GM19455 (cell line): ENCODE measurements around the gene PKDCC.
"Not testable (repeated sequence)": the region's sequence is repeated elsewhere in the genome, so short reads cannot be mapped to it uniquely, and the experiment has no call there.

Experiments
- ATAC-seq: cut with Tn5 transposase; IDR thresholded peaks from one replicate; pipeline ENCODE4 v1.9.1; 2021; ENCODE audit not compliant: unreplicated experiment

PKDCC gene

DNA sequence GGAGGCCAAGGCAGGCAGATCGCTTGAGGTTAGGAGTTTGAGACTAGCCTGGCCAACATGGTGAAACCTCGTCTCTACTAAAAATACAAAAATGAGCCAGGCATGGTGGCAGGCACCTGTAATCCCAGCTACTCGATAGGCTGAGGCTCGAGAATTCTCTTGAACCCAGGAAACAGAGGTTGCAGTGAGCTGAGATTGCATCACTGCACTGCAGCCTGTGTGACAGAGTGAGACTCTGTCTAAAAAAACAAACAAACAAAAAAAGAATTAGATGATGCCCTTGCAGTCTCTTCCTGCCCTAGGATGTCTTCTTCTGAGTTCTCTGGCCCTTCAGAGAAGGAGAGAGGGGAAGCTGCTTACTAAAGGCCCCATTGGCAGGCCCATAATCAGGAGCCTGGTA lies 37.2 kb downstream of the PKDCC start:
- not testable (repeated sequence) for ATAC-seq

DNA sequence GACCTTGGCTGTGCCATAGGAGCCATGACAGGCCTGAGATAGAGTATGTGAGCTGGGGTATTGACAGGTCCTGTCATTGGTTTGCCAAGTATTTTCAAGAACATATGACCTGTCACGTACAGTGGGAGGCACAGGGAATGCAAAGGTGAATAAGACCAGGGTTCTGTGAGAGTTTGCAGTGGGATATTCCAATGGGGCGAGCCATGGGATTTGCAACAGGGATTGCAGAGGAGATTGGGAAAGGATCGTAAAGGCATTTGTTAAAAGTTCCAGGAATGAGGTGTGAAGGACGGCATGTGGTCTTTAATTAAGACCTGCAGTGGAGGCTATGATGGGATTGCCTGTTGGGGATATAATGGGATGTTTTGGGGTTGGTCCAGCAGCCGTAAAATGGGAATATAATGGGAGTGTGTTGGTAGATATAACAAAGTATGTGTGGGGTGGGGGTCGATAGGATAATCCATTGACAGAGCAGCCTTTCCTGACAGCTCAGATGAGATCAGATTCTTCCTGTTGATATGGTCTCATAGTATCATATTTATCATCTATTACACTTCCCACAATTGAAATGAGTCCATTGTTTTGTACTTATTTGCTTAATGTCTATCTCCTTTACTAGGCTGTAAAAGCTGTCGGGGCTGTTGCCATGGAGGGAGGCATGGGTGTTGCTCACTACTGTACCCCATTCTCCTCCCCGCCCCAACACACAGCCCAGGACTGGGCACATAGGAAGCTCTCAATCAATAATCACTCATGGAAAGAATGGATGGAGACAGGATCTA lies 38.1 kb downstream of the PKDCC start:
- ATAC-seq: no peak

DNA sequence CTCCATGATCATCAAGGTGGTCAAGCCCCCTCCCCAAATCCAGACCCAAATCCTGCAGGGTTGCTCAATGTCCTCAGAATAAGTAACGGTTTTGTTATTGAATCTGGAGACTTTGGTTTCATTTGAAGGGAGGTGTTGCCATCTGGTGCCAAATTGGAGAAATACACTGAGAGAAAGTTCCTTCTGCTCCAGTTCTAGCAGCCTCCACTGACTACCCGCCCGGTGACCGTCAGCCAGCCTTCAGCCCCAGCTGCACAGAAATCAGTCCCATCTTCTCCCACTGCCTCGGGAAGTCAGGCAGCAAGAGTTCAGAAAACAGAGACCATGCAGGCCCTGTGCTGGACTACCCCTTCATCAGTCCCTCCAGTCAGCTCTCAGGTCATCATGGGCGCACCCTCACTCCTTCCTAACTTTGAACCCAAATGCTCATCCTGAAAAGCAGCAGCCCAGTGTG lies 38.7 kb downstream of the PKDCC start:
- peak; percentile 54 for ATAC-seq

DNA sequence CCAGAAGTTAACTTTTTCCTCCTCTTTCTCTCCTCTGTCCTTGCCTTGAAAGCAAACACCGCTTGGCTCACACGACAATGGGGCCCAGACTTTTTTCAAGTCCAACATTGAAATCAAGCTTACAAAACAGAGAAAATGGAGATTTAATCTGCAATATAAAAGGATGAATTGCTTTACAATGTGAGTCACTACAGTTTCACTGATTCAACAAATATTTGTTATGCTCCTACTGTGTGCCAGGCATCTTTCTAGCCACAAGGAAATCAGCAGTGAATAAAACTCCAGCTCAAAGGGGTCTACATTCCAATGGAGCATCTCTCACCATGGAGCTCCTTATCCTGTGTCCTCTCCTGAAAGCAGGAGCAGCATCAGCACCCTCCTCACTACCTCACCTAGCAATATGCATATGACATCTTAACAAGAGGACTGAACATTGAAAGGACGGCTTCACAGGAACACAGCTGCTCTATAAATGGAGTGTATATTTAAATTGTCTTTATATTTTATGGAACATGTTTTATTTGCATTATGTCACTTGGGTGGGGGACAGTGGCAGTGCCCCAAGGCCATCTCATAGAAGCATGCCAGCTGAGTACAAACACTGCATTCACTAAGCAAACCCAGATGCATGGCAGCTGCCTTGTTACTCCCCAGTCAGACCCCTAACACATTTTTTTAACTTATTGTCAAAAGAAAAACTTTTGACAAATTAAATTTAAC lies 39.5 kb downstream of the PKDCC start:
- no peak for ATAC-seq

DNA sequence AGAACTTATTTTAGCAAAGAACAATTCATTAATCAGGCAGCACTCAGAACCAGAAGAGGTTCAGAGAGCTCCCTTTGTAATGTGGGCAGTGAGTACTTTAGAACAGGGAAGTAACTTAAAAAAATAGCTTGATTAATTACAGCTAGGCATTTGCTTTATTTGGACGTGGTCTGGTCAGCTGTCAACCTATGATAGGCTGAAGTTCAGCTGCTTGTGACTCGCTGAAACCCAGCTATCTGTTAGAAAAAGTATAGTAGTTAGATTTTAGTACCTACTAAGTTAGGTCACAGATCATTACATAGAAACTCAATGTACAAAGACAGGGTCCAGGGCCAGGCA lies 40.0 kb downstream of the PKDCC start:
- no peak for ATAC-seq

DNA sequence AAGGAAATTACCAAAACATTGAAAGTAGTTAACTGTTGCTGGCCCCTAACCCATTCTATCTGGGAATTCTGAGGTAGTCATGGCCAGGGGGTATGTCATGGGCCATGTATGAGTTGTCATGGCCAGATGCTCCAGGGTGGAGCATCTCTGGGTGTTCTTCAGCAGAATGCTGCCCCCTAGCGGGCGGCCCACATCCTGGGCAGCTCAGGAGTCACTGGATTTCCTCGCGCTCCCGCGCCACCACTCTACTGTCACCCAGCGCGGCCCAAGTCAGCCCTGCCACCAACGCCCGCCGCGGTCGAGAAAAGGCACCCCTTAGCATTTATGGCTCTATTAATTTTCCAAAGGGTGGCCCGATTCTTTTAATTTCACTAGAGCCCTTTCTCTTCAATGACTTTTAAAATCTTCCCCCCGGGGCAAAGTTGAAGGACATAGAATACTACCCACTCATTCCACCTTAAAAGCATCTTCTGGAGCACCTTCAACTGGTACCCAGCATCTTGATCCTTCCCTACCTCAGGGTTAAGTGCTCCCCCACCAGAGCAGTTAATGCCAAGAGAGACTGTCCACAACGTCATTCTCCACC lies 41.6 kb downstream of the PKDCC start:
- peak; percentile 79 for ATAC-seq

DNA sequence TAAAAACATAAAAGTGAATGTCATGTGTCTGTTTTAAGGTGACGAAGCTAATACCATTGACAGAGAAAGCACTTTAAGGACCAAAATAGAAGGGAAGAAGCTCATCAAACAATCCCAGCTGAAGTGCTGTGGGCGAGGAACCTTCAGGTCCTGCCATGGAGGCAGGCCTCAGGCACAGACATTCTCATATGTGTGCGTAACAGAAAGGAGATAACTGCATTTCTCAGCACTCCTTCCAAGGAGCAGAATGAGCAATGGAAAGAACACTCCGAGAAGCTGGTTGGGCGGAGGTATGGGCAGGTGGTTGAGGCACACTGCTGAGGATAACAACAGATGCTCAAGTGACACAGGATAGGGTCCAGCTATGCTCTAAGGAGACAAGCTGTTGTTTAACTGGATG lies 42.4 kb downstream of the PKDCC start:
- ATAC-seq: no peak

DNA sequence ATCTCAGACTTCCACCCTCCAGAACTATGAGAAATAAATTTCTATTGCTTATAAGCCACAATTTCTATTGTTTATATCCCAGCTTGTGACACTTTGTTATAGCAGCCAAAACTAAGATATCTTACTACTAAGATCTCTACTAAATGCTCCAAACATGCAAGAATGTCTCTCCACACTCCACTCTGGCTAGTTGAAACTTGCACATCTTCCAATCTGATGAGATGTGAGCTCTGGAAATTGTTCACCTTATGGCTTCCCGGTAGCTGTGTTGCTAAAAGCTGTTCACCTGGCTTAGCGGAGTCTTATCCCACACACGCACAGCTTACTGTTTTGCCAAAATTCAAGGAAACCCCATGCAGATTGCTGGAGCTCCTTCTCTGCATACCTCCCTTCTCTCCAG lies 43.9 kb downstream of the PKDCC start:
- no peak for ATAC-seq

DNA sequence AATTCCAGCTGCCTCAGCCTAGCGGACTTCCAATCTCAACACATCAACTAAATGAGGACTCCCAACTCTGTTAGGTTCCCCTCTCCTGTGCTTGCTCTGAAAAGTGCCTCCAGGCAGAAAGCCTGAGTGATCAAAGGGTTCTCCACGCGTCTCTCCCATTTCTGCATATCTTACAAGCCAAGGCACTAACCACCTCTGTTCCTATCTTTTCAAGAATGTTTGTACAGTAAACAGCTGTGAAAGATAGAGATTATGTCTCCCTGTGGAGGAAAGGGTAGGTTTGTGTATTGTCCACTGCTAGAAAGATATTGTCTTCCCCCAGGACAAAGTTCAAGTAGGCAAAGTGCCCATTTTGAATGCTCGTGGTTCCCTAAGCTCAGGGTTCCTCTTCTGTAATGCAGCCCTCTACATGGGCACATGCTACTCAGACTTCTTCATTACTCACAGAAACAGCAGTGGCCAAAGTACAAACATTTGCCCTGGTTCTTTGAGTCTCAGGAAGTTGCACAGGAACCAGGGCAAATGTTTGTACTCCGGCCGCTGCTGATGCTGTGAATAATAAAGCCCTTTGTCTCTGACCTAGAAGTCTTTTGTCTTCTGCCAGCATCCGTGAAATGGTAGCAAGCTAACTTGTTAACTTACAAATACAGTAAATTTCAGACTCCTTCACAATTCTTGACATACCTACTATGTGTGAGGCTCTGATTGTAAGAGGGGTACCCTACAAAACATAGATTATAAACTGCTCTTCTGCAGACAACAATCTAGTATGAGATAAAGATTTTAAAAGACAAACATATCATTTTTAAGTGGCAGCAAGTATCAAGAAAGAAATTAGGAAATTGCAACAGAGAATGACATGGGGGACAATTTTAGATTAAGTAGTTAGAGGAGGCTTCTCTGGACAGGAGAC lies 44.5 kb downstream of the PKDCC start:
- no peak for ATAC-seq

DNA sequence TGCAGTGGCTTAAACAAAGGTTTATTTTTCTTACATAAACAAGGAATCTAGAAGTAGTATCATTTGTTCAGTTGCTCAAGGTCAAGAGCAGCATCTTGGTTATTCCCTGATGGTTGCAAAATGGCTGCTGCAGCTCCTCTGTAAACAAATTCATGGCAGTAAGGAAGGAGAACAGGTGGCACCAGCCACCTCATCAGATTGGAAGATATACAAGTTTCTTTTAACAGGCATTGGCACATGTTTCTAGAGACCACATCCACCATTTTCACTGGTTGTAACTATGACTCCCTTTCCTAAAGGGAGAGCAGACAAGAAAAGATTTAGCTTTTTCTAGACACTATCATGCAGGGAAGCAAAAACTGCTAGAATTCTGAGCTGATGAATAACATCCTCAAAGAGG lies 46.3 kb downstream of the PKDCC start:
- ATAC-seq: no peak

DNA sequence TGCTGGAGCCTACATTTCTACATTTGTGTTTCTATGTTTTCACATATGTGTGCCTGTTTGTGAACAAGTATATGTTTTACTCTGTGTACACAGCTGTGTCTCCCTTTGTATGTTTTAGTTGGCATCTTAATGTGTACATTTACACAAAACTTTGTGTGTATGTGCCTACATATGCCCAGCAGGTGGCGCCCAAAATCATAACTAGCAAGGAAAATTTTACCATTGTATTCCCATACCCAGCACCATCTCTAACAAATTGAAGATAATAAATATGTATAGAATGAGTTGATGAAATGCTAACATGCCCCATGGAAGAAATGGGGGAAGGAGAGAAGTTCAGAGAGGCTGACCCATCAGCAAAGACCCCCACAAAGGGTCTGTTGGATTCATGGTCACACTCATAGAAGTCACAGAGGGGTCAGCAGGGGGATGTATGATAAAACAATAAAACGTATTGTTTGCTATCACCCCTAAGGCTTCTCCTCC lies 48.1 kb downstream of the PKDCC start:
- peak; percentile 39 for ATAC-seq

DNA sequence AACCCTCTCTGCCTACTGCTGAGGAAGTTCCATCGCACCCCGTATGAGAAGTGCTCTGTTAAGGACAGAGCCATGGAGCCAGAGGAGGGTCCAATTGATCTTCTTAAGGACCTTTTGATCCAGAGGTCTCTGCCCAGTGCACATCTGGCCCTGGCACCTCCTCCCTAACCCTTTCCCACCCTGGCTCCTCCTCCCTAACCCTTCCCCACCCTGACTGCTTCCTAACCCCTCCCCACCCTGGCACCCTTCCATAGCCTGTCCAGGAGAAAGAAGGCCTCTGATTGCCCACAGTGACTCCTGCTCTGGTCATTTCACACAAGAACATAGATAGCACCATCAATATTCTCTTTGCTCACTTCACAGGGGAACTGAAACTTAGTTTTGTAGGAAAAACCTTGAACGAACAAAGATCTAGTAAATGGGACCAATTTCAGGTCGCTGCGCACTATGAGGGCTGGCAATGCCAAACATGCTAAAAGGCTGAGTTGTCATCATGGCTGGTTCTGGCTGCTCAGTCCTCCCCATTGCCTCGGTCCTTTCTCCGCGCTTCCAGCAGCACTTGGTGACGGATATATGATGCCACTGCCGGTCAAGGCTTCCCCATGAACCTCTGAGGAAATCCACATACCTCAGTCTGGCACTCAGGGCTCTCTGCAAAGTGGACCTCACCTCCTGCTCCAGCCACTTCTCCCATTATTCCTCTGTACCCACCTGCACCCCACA lies 49.2 kb downstream of the PKDCC start:
- ATAC-seq: no peak

DNA sequence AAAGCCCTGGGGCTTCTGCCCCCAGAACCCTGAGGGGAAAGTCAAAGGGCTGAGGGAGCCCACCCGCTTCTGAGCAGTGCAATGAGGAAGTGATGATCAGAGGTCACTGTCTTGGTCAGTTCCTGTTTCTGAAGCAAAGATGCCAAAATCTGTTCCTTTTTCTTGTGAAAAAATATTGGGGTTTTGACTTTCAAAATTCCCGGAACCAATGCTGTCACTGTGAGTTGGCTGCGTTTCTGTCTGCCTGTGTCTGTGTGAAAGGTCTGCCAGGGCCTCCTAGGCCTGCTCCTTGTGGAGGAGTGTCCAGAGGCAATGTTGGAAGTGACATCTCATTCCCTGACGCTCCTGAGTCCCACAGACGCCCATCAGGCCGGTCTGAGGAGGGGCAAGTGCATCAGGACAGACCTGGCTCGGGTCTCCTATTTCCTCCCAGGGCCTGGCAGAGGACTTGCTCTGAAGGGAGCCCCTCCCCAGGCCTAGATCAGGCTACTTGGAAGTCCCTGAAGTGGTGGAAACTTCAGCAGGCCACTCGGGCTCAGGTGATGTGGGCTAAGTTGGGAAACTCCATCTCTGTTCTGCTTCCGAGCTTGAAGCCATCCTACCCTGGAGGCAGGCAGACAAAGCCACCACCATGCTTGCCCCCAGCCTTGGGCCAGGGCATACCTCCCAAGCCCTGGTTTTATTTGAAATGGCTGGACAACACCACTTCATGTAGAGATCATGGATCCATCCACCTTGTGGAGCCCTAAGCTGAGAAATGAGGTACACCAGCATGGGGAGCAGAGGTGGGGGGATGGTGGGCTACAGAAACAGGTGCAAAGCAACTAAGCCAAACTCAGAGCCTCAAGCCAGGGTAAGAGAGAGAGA lies 51.0 kb downstream of the PKDCC start:
- ATAC-seq: no peak

DNA sequence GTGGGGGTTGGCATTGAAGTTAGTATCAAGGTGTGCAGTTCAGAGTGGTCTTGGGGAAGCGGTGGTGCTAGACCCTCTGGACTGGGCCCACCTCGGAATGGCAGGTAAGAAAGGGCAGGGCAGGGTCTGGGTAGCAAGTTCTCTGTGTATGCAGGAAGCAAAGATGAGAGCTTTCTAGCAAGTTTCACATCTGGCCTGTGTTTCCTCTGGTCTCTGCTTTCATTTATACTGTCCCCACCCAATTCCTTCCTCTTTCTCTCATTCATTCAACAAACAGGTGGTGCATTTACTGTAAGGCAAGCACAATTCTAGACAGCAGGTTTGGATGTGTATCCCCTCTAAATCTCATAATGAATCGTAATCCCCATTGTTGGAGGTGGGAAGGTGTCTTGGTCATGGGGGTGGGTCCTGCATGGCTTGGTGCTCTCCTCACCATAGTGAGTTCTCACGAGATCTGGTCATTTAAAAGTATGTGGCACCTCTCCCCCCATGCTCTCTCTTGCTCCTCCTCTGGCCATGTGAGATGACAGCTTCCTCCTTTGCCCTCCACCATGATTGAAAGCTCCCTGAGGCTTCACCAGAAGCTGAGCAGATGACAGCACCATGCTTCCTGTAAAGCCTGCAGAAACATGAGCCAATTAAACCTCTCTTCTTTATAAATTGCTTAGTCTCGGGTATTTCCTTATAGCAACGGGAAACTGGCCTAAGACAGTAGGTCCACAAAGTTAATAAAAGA lies 51.8 kb downstream of the PKDCC start:
- ATAC-seq: no peak

DNA sequence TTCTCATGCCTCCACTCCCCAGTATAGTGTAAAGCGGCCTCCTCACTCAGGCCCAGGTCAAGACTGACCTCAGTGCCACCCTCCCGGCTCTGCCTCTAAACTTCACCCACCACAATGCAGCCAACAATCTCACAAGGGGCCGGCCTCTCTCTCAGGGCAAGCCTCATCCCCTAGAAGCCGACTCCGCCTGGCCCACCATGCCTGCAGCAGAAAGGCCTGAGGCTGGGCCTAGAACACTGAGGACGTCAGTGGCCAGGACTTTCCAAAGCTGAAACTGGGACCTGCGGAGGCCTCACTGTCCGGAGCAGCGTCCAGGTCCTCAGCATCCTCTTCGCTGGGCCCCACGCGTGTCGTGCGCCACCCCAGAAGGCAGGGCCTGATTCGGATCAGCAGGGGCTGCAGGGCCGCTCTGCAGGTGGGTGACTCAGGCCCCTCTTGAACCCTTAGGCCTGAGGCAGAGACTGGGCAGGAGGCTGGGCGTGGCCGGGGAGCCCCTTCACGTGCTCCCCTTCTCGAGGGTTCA lies 52.9 kb downstream of the PKDCC start:
- no peak for ATAC-seq

DNA sequence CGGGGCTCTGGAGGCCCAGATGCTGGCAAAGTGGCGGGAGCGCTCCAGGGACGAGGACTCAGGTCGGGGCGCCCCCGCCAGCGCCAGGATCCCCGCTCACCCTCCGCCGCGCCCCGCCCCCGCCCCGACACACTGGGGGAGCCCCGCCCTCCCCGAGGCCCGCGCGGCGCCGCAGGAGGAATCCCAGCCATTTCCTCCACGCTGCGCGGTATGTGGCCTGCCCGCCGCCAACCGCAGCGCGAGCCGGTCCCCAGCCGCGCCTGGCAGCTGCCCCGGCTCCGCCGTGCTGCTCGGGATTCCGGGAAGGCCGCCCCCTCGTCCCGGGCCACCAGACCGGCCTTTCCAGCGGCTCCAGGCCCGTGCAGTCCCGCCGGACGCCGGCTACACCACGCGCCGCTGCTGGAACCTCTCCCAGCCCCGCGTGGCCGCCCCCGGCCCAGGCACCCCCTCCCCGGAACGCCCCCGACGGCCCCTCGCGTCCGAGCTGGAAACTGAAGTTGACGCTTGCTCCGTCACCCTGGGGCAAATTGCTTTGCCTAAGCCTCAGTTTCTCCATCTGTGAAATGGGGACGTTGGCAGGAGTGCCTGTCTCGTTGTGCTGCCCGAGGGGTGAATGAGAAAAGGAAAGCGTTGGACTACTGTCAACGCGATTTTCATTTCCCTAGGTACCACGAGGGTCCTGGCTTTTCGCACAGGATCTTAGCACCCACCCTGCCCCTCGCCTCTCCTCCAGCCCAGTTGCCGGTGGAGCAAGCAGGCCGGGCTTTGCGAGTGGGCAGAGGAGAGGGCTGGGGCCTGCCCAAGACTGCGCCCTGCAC lies 53.6 kb downstream of the PKDCC start:
- ATAC-seq: no peak

DNA sequence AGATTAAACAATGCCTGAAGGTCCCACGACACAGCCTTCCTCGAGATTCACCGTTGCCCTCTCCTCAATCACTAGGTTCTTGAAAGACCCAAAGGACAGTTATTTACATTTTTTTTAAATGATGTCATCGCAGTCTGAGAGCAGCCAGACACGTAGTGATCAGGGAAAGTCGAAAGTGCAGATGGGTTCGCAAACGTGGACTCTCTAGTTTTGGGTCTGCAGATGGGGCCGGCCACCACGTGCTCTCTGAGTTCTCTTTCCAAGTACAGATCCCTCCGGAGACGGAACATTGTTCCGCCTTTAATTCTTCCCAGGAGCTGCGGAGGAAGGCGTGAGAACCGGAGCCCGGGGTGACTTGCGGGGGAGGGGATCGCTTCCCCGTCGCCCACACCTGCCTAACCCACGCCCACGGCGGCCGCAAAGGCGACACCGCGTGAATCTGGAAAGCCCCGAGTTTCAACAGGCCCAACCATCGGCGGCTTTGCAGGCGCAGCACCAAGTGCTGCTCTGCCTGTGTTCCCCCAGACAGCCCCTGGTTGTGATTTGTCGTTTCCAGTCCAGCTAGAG lies 54.3 kb downstream of the PKDCC start:
- ATAC-seq: peak; percentile 57
